HepG2 (cell line): ENCODE measurements around the gene SLC39A8. TPM values are rescaled to one million over a fixed set of nuclear protein-coding genes. Genes with fewer than 3 reads are reported as not detected.
A peak's percentile ranks its signal among the peaks of the same experiment; 100 is the strongest.

ENCODE experiments used
- ATF2 ChIP-seq: sonication (generic); formaldehyde crosslinking; IDR thresholded peaks from 2 replicates; pipeline ENCODE4 v1.4.0; 2020; ENCODE audit warnings: missing genetic modification reagents
- FOSL1 ChIP-seq: sonication (generic); formaldehyde crosslinking; IDR thresholded peaks from 2 replicates; pipeline ENCODE4 v1.9.0; 2021; ENCODE audit warnings: missing genetic modification reagents, borderline replicate concordance
- MTA1 ChIP-seq: sonication (generic); formaldehyde crosslinking; IDR thresholded peaks from 2 replicates; pipeline ENCODE4 v1.4.0; 2020; ENCODE audit warnings: missing genetic modification reagents, mild to moderate bottlenecking, borderline replicate concordance
- NFKBIZ ChIP-seq: IDR thresholded peaks from 2 replicates; pipeline ENCODE4 v1.6.1; 2018; ENCODE audit warnings: missing genetic modification reagents, missing compliant biosample characterization
- PRMT3 ChIP-seq: sonication (generic); formaldehyde crosslinking; IDR thresholded peaks from 2 replicates; pipeline ENCODE4 v1.8.1; 2022; ENCODE audit warnings: low read depth, mild to moderate bottlenecking, moderate library complexity, missing genetic modification reagents, borderline replicate concordance
- SMARCE1 ChIP-seq: fragments of 450-650 bp; IDR thresholded peaks from 2 replicates; pipeline ENCODE4 v1.6.1; 2017; ENCODE audit warnings: borderline replicate concordance
- SMYD3 ChIP-seq: sonication (generic); formaldehyde crosslinking; IDR thresholded peaks from 2 replicates; pipeline ENCODE4 v1.8.1; 2023; ENCODE audit warnings: mild to moderate bottlenecking, missing genetic modification reagents
- SOX5 ChIP-seq: IDR thresholded peaks from 2 replicates; pipeline ENCODE4 v1.6.1; 2016; ENCODE audit warnings: borderline replicate concordance
- TEAD3 ChIP-seq: optimal IDR thresholded peaks from 2 replicates; pipeline ENCODE3; 2016; ENCODE audit warnings: borderline replicate concordance
- ZEB1 ChIP-seq: IDR thresholded peaks from 2 replicates; pipeline ENCODE4 v1.6.1; 2012; ENCODE audit warnings: mild to moderate bottlenecking, low read depth, inconsistent platforms; ENCODE audit not compliant: insufficient replicate concordance
- ZNF142 ChIP-seq: sonication (generic); formaldehyde crosslinking; IDR thresholded peaks from 2 replicates; pipeline ENCODE4 v1.4.0; 2020; ENCODE audit warnings: missing genetic modification reagents
- ZNF263 ChIP-seq: sonication (generic); formaldehyde crosslinking; IDR thresholded peaks from 2 replicates; pipeline ENCODE4 v1.4.0; 2020; ENCODE audit warnings: missing genetic modification reagents
- ZNF33B ChIP-seq: sonication (generic); formaldehyde crosslinking; IDR thresholded peaks from 2 replicates; pipeline ENCODE4 v1.5.1; 2020; ENCODE audit warnings: mild to moderate bottlenecking, missing genetic modification reagents
- ZNF343 ChIP-seq: sonication (generic); formaldehyde crosslinking; IDR thresholded peaks from 2 replicates; pipeline ENCODE4 v1.4.0; 2020; ENCODE audit warnings: mild to moderate bottlenecking, missing genetic modification reagents
- ZNF512 ChIP-seq: sonication (generic); formaldehyde crosslinking; IDR thresholded peaks from 2 replicates; pipeline ENCODE4 v1.4.0; 2020; ENCODE audit warnings: mild to moderate bottlenecking, missing genetic modification reagents
- ZNF878 ChIP-seq: sonication (generic); formaldehyde crosslinking; IDR thresholded peaks from 2 replicates; pipeline ENCODE4 v1.8.1; 2023; ENCODE audit warnings: mild to moderate bottlenecking, missing genetic modification reagents, moderate library complexity
- polyA plus RNA-seq, 8 experiments: library from polyadenylated mRNA; depleted of rRNA in 3 of 8; stranded (reverse) in 7 of 8; unstranded in 1 of 8; fragments of >200 nt; fragmentation: Illumina TruSeq in 4 of 8; extraction: Trizol in 4 of 8; gene quantifications; 2 replicates each; pipeline versions ENCODE4 v1.2.1 to v1.2.3, GENCODE V29; 2011 to 2016; ENCODE audit warnings: low read depth in 4 of 8, missing spikeins in 1 of 8, mixed read lengths in 1 of 8; ENCODE audit not compliant: insufficient read depth in 1 of 8
- total RNA-seq, 5 experiments: library from RNA; depleted of rRNA; stranded (reverse); fragments of >200 nt; fragmentation: Illumina TruSeq; extraction: Trizol; gene quantifications; 2 replicates each; pipeline ENCODE4 v1.2.3, GENCODE V29; 2016; ENCODE audit warnings: low read depth in 1 of 5
- TF ChIP-seq, protein P1 (sequence below): sonication (generic); formaldehyde crosslinking; IDR thresholded peaks from 2 replicates; pipeline ENCODE4 v1.5.0; 2020; ENCODE audit warnings: missing genetic modification reagents, mild to moderate bottlenecking, borderline replicate concordance
- TF ChIP-seq, protein P2 (sequence below): sonication (generic); formaldehyde crosslinking; IDR thresholded peaks from 2 replicates; pipeline ENCODE4 v1.5.1; 2020; ENCODE audit warnings: missing genetic modification reagents, mild to moderate bottlenecking, borderline replicate concordance

Gene SLC39A8
- total and polyA plus RNA-seq, 2 of the 13 experiments (the other 11 are each of a cell fraction or from before 2014, with no cell fraction given) = 0.22 to 0.38 TPM

GRCh38 chr4:102344954-102345794 lies at the start of gene SLC39A8 (continued):
- TF ChIP-seq ATF2 (CRISPR knock-in tag) = no peak
- no peak for TF ChIP-seq NFKBIZ
- peak; percentile 51 for TF ChIP-seq TEAD3 (CRISPR knock-in tag)
- no peak for TF ChIP-seq SMARCE1
- TF ChIP-seq ZNF33B (CRISPR knock-in tag) = no peak
- 0 out of 2 replicates have a peak, but pooled peaks have one; percentile 45 for TF ChIP-seq ZNF263 (CRISPR knock-in tag)
- TF ChIP-seq PRMT3 = 0 out of 2 replicates have a peak, but pooled peaks have one; percentile 13
- TF ChIP-seq MTA1 (CRISPR knock-in tag) = no peak
- TF ChIP-seq, protein P1, sequence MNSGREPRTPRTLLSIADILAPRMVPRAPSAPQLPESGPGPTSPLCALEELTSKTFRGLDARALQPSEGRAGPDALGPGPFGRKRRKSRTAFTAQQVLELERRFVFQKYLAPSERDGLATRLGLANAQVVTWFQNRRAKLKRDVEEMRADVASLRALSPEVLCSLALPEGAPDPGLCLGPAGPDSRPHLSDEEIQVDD (CRISPR knock-in tag) = no peak
- TF ChIP-seq ZEB1 = no peak
- TF ChIP-seq SOX5 (CRISPR knock-in tag) = no peak; the same call in 1 of the 2 replicates
- TF ChIP-seq, protein P2, sequence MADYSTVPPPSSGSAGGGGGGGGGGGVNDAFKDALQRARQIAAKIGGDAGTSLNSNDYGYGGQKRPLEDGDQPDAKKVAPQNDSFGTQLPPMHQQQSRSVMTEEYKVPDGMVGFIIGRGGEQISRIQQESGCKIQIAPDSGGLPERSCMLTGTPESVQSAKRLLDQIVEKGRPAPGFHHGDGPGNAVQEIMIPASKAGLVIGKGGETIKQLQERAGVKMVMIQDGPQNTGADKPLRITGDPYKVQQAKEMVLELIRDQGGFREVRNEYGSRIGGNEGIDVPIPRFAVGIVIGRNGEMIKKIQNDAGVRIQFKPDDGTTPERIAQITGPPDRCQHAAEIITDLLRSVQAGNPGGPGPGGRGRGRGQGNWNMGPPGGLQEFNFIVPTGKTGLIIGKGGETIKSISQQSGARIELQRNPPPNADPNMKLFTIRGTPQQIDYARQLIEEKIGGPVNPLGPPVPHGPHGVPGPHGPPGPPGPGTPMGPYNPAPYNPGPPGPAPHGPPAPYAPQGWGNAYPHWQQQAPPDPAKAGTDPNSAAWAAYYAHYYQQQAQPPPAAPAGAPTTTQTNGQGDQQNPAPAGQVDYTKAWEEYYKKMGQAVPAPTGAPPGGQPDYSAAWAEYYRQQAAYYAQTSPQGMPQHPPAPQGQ (CRISPR knock-in tag) = no peak
- no peak for TF ChIP-seq ZNF343 (CRISPR knock-in tag)
- no peak for TF ChIP-seq FOSL1 (CRISPR knock-in tag)
- TF ChIP-seq ZNF512 (CRISPR knock-in tag) = no peak
- TF ChIP-seq ZNF142 (CRISPR knock-in tag) = 0 out of 2 replicates have a peak, but pooled peaks have one; percentile 8
- TF ChIP-seq ZNF878 (CRISPR knock-in tag) = no peak
- TF ChIP-seq SMYD3 = no peak
